Choroid plexus epithelial cell (primary cell): ENCODE data around the gene CCDC9B.

Experiments used
- DNase-seq: peaks from one replicate; pipeline ENCODE4 v3.0.0-alpha.2; 2010; ENCODE audit warnings: low read depth
- H3K4me3 ChIP-seq: 2 replicates; pipeline ENCODE4 v1.5.1; 2011; ENCODE audit warnings: low read depth, mild to moderate bottlenecking, control low read depth, low read length, moderate library complexity
- CTCF ChIP-seq: conservative IDR thresholded peaks from 2 replicates; pipeline ENCODE4 v1.5.1; 2011; ENCODE audit warnings: low read depth, mild to moderate bottlenecking, control low read depth, inconsistent platforms, low read length, moderate library complexity

Gene CCDC9B

GRCh38 chr15:40340740-40341400 is at the start of gene CCDC9B:
TSS of gene CCDC9B (minus strand) at chr15:40340939. CDS start at chr15:40340819, 120 bp downstream.
- DNase-seq: peak; percentile 91
- peak within 1 kb of the TSS; percentile 54 for H3K4me3 ChIP-seq
- no peak for TF ChIP-seq CTCF

GRCh38 chr15:40389824-40390595 is 49.3 kb upstream of the CCDC9B start:
- no peak for DNase-seq
- no peak for TF ChIP-seq CTCF
- H3K4me3 ChIP-seq: no peak overlapping the region

DNA sequence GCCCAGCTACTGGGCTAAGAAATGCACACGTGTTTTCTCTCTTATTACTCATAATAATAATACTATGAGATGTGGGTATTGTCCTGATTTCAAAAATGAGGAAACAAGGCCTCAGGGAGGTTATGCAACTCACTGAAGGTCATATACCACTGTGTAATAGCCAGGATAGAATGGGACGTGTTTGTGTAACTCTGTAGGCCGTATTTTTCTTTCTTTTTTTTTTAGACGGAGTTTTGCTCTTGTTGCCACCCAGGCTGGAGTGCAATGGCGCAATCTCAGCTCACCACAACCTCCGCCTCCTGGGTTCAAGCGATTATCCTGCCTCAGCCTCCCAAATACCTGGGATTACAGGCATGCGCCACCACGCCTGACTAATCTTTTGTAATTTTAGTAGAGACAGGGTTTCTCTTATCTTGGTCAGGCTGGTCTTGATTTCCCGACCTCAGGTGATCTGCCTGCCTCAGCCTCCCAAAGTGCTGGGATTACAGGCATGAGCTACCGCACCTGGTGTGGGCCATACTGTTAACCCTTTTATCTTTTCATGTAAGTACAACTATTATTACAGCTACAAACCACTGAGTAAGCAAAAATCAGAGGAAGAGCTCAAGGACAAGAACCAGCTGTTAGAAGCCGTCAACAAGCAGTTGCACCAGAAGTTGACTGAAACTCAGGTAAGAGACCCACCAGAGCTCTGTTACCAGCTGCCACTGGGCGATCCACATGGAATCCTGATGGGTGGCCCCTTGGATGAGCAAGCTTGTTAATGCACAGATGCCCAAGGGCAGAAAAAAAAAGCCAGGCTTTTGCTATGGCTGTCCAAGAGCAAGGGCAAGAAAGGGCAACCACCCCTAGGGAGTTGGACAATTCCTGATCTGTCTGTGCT is 48.4 kb upstream of the CCDC9B start:
- DNase-seq: peak; percentile 83
- H3K4me3 ChIP-seq: no peak overlapping the region
- no peak for TF ChIP-seq CTCF

DNA sequence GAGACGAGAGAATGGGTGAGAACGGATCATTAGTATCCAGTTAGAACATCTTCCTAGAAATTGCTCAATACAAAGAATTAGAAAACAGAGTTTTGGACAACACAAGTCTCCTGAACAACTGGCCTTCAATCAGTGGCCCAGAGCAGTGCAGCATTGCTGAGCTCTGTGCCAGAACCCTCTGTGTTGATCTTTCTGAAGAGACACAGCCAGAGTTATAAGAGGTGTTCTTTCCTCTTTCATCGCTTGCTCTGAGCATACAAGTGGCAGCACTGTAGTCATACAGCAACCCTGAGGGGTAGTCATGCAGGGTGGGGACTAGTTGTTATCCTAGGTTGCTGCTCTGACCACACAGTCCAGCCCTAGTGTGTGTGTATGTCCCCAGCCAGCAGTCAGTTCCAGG is 45.7 kb upstream of the CCDC9B start:
- no peak for TF ChIP-seq CTCF
- no peak for DNase-seq
- no peak overlapping the region for H3K4me3 ChIP-seq

GRCh38 chr15:40382580-40383456 is 42.1 kb upstream of the CCDC9B start, which contains the start of gene KNSTRN:
TSS of gene KNSTRN (plus strand) at chr15:40382721. CDS start at chr15:40382836, 115 bp downstream.
- TF ChIP-seq CTCF: no peak
- peak; percentile 96 for DNase-seq
- peak within 1 kb of the TSS; percentile 91 for H3K4me3 ChIP-seq
